Fibroblast of villous mesenchyme (primary cell): ENCODE data around the gene LDHB. TPM values are rescaled to one million over a fixed set of nuclear protein-coding genes. Genes with fewer than 3 reads are reported as not detected.

Source experiments
- DNase-seq: peaks from one replicate; pipeline ENCODE4 v3.0.0-alpha.2; 2010; ENCODE audit warnings: low read depth
- H3K4me3 ChIP-seq: 2 replicates; pipeline ENCODE4 v1.5.1; 2011; ENCODE audit warnings: low read depth, mild to moderate bottlenecking, low read length
- total RNA-seq: library from RNA; depleted of rRNA; stranded (reverse); fragments of >200 nt; gene quantifications from 2 replicates; pipeline ENCODE4 v1.2.3, GENCODE V29; 2012
- TF ChIP-seq, protein P1 (sequence below): IDR thresholded peaks from 2 replicates; pipeline ENCODE4 v1.5.1; 2012; ENCODE audit warnings: low read depth, mild to moderate bottlenecking, low read length; ENCODE audit not compliant: insufficient read depth

Gene LDHB
- total RNA-seq, 1 donor, result 613 TPM

- DNase-seq, result no peak
- no peak overlapping the region for H3K4me3 ChIP-seq
- TF ChIP-seq, protein P1, sequence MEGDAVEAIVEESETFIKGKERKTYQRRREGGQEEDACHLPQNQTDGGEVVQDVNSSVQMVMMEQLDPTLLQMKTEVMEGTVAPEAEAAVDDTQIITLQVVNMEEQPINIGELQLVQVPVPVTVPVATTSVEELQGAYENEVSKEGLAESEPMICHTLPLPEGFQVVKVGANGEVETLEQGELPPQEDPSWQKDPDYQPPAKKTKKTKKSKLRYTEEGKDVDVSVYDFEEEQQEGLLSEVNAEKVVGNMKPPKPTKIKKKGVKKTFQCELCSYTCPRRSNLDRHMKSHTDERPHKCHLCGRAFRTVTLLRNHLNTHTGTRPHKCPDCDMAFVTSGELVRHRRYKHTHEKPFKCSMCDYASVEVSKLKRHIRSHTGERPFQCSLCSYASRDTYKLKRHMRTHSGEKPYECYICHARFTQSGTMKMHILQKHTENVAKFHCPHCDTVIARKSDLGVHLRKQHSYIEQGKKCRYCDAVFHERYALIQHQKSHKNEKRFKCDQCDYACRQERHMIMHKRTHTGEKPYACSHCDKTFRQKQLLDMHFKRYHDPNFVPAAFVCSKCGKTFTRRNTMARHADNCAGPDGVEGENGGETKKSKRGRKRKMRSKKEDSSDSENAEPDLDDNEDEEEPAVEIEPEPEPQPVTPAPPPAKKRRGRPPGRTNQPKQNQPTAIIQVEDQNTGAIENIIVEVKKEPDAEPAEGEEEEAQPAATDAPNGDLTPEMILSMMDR, result no peak
Measured at GRCh38 chr12:21617030-21617429, 40.6 kb downstream of the LDHB start.

GRCh38 chr12:21615431-21615830 lies 42.2 kb downstream of the LDHB start:
- H3K4me3 ChIP-seq, result no peak overlapping the region
- DNase-seq, result no peak
- TF ChIP-seq, protein P1, result no peak

DNA sequence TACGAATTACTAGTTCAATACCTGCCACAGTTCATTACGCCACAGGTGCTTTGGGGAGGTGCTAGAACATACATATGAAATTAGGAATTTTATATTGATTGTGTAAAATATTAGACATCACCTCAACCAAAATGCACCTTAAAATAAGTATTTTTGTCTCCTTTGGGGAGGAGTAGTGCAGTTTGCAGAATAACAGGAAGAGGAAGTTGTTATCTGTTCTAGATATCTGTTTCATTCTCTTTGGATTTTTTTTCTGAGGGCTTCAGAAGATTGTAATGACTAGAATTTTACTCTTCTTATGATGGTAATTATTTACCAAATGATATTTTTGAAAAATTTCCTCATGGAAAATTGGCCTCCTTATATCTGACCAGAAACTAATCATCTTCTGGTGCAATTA lies 43.1 kb downstream of the LDHB start:
- no peak for DNase-seq
- TF ChIP-seq, protein P1, result no peak
- no peak overlapping the region for H3K4me3 ChIP-seq

DNA sequence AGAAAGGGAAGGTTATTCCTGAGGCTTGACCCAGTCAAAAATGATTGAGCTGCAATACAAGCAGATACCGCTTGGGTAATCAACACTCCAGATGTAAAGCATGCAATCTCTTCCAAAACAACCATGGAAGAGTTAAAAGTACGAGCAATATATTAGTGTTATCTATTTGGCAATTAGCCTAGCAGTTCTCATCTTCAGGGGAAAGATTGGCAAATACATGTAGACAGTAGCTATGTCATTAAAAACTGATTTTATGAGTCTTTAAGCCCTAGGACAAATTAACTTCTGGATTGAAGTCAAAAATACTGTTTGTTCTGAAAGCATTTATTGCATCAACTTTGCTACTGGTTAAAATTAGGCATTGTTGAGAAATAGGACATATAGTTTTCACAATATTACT lies 43.7 kb downstream of the LDHB start:
- DNase-seq, result peak; percentile 55

GRCh38 chr12:21608196-21608595 lies 49.4 kb downstream of the LDHB start:
- TF ChIP-seq, protein P1, result no peak
- no peak for DNase-seq
- no peak overlapping the region for H3K4me3 ChIP-seq

More for the DNA sequence above, 43.7 kb downstream of the LDHB start:
- TF ChIP-seq, protein P1, result peak; percentile 39
- H3K4me3 ChIP-seq, result no peak overlapping the region

- peak; percentile 55 for DNase-seq
- TF ChIP-seq, protein P1, result peak; percentile 52
- H3K4me3 ChIP-seq, result no peak overlapping the region
Measured at GRCh38 chr12:21607701-21608100, 49.9 kb downstream of the LDHB start.

DNA sequence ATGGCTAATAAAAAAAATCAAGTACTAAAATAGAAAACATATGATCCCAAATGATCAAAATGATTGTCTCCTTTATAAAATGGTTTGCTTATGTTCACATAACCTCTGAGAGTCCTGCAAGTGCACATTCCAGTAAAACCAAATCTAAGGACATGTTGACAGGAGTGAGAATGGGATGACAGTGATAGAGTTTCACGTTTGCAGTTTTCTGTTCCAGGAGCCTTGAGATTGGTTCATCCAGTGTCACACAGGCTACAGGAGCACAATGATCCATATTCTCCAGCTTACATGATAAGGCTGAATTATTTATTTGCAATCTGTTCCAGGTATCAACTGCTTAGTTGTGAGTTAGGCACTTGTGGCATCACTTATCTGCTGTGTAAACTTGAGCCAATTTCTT lies 51.5 kb downstream of the LDHB start:
- TF ChIP-seq, protein P1, result no peak
- H3K4me3 ChIP-seq, result no peak overlapping the region
- DNase-seq, result no peak
